Endothelial cell of umbilical vein (primary cell): ENCODE measurements around the gene SRP14. TPM values are rescaled to one million over a fixed set of nuclear protein-coding genes. Genes with fewer than 3 reads are reported as not detected.

Experiments used
- BruUV-seq: library from RNA; stranded (reverse); fragments of 400-500 nt; replicated peaks from 2 replicates; lab custom pipeline; 2021; lab: Mats Ljungman, UMichigan
- CTCF ChIA-PET: fragments of 300-600, 350-600 bp; sonication (Branson Sonifier 250); formaldehyde crosslinking; loops from one replicate; lab custom pipeline; 2021; ENCODE audit warnings: antibody characterized with exemption, inconsistent platforms; lab: Charles Lee
- POLR2A ChIA-PET: fragments of 300-600, 350-600 bp; sonication (Branson Sonifier 250); formaldehyde crosslinking; loops from one replicate; lab custom pipeline; 2021; ENCODE audit warnings: antibody characterized with exemption, inconsistent platforms; lab: Charles Lee
- DNase-seq: peaks from one replicate; pipeline ENCODE4 v3.0.0-alpha.2; 2011; ENCODE audit warnings: low read depth, low spot score
- FAIRE-seq: peaks from 2 replicates; lab custom pipeline; 2011; peaks lifted over from hg19 to GRCh38; lab: Jason Lieb, UNC
- H2AFZ ChIP-seq: 2 replicates; pipeline ENCODE4 v1.6.0; 2012; ENCODE audit warnings: low read depth, low read length, control low read depth, inconsistent platforms
- H3K27ac ChIP-seq: 2 replicates; pipeline ENCODE4 v1.5.1; 2011; ENCODE audit warnings: low read depth, mild to moderate bottlenecking, control low read depth, low read length, moderate library complexity; ENCODE audit not compliant: insufficient read depth
- H3K27me3 ChIP-seq, 2 experiments: 2 replicates each; pipeline versions ENCODE4 v1.6.0 to v1.6.1; 2011; ENCODE audit warnings: low read length in 2 of 2, mixed read lengths in 1 of 2; ENCODE audit not compliant: control insufficient read depth in 2 of 2, insufficient read depth in 2 of 2
- H3K36me3 ChIP-seq, 2 experiments: 2 replicates in 1 of 2; 3 replicates in 1 of 2; pipeline ENCODE4 v1.5.1; 2011; ENCODE audit warnings: low read length in 2 of 2, mild to moderate bottlenecking in 1 of 2, moderate library complexity in 1 of 2; ENCODE audit not compliant: control insufficient read depth in 2 of 2, insufficient read depth in 2 of 2; ENCODE audit errors: extremely low read depth in 1 of 2
- H3K4me1 ChIP-seq: 3 replicates; pipeline ENCODE4 v1.5.1; 2011; ENCODE audit warnings: mild to moderate bottlenecking, low read length; ENCODE audit not compliant: control insufficient read depth, insufficient read depth; ENCODE audit errors: extremely low read depth
- H3K4me2 ChIP-seq: 2 replicates; pipeline ENCODE4 v1.6.1; 2011; ENCODE audit warnings: low read length, control low read depth, mixed read lengths; ENCODE audit not compliant: insufficient read depth
- H3K4me3 ChIP-seq, 3 experiments: fragments of 200-600 bp in 1 of 3; sonication (generic), shearing (Covaris generic) in 1 of 3; replicated peaks in 1 of 3; 2 replicates each; pipeline ENCODE4 v1.5.1; 2011 to 2016; ENCODE audit warnings: control low read depth in 3 of 3, low read length in 3 of 3, mild to moderate bottlenecking in 2 of 3, inconsistent platforms in 1 of 3, low read depth in 1 of 3, moderate library complexity in 1 of 3; ENCODE audit not compliant: insufficient read depth in 1 of 3
- H3K79me2 ChIP-seq: 2 replicates; pipeline ENCODE4 v1.6.0; 2012; ENCODE audit warnings: low read length, inconsistent platforms; ENCODE audit not compliant: control insufficient read depth, insufficient read depth
- H3K9ac ChIP-seq: replicated peaks from 2 replicates; pipeline ENCODE3; 2011; ENCODE audit warnings: low read length, control low read depth; ENCODE audit not compliant: insufficient read depth; ENCODE audit errors: extremely low read depth
- H3K9me1 ChIP-seq: replicated peaks from 3 replicates; pipeline ENCODE4 v1.6.0; 2011; ENCODE audit warnings: mild to moderate bottlenecking, low read length; ENCODE audit not compliant: control insufficient read depth, insufficient read depth; ENCODE audit errors: extremely low read depth
- H3K9me3 ChIP-seq: replicated peaks from 2 replicates; pipeline ENCODE4 v1.5.1; 2012; ENCODE audit warnings: low read length, inconsistent platforms; ENCODE audit not compliant: control insufficient read depth, insufficient read depth
- H4K20me1 ChIP-seq: replicated peaks from 2 replicates; pipeline ENCODE3; 2011; ENCODE audit warnings: mild to moderate bottlenecking, low read length; ENCODE audit not compliant: control insufficient read depth, insufficient read depth; ENCODE audit errors: extremely low read depth
- CTCF ChIP-seq, 2 donors: IDR thresholded peaks; 1 replicate in 1 of 2; 2 replicates in 1 of 2; pipeline ENCODE4 v1.5.1; 2011; ENCODE audit warnings: low read length in 2 of 2, mild to moderate bottlenecking in 2 of 2, moderate library complexity in 2 of 2, control low read depth in 1 of 2, inconsistent platforms in 1 of 2, low read depth in 1 of 2; ENCODE audit not compliant: insufficient read depth in 1 of 2; ENCODE audit errors: extremely low read depth in 1 of 2
- EZH2 ChIP-seq: IDR thresholded peaks from 2 replicates; pipeline ENCODE4 v1.6.1; 2012; ENCODE audit warnings: borderline replicate concordance, low read depth, mild to moderate bottlenecking, moderate library complexity, low read length, inconsistent platforms; ENCODE audit not compliant: severe bottlenecking
- FOS ChIP-seq: IDR thresholded peaks from 2 replicates; pipeline ENCODE4 v1.6.1; 2011; ENCODE audit warnings: mild to moderate bottlenecking, low read length, moderate library complexity, borderline replicate concordance; ENCODE audit not compliant: insufficient read depth
- GATA2 ChIP-seq: IDR thresholded peaks from 2 replicates; pipeline ENCODE4 v1.7.0; 2011; ENCODE audit warnings: low read depth, mild to moderate bottlenecking, moderate library complexity, mixed read lengths, low read length; ENCODE audit not compliant: insufficient read length, insufficient read depth
- JUN ChIP-seq: IDR thresholded peaks from 2 replicates; pipeline ENCODE4 v1.6.1; 2011; ENCODE audit warnings: borderline replicate concordance, low read depth; ENCODE audit not compliant: insufficient read length, insufficient read depth
- MAX ChIP-seq: IDR thresholded peaks from 2 replicates; pipeline ENCODE4 v1.6.1; 2011; ENCODE audit not compliant: insufficient read depth, insufficient read length
- MYC ChIP-seq: IDR thresholded peaks from one replicate; pipeline ENCODE4 v1.6.1; 2011; ENCODE audit warnings: mild to moderate bottlenecking, low read depth, low read length
- POLR2A ChIP-seq: IDR thresholded peaks from 2 replicates; pipeline ENCODE4 v1.6.1; 2012; ENCODE audit warnings: low read depth, mild to moderate bottlenecking, control low read depth, low read length
- POLR2AphosphoS5 ChIP-seq: IDR thresholded peaks from 2 replicates; pipeline ENCODE4 v1.6.1; 2012; ENCODE audit warnings: low read depth, mild to moderate bottlenecking, control low read depth, low read length, moderate library complexity; ENCODE audit not compliant: insufficient read depth
- dilution Hi-C: fragments of 300-500 bp; cut with MboI; formaldehyde crosslinking; loops from one replicate; pipeline ENCODE4 v1.15.0; 2019; ENCODE audit warnings: low sequenced_read_pairs; ENCODE audit not compliant: extremely low pct_ligation_motif_present
- intact Hi-C: fragments of 100-400 bp; cut with micrococcal nuclease; formaldehyde crosslinking; loops from one replicate; pipeline ENCODE4 v1.10.0; 2022
- polyA plus RNA-seq, 4 experiments: library from polyadenylated mRNA; depleted of rRNA in 3 of 4; stranded (reverse) in 3 of 4; unstranded in 1 of 4; fragments of >200 nt; gene quantifications; 2 replicates each; pipeline versions ENCODE4 v1.2.1 to v1.2.3, GENCODE V29; 2011 to 2012; ENCODE audit warnings: missing spikeins in 1 of 4
- total RNA-seq: library from RNA; stranded (reverse); gene quantifications from 2 replicates; pipeline ENCODE4 v1.2.3, GENCODE V29; 2021

The SRP14 gene
- total and polyA plus RNA-seq, 2 donors (not counting 3 experiments of a cell fraction or from before 2014, with no cell fraction given), result 220 to 330 TPM

GRCh38 chr15:40016224-40016865, 22.6 kb downstream of the SRP14 start:
- no peak overlapping the region for H3K27ac ChIP-seq
- no TSS peak for BruUV-seq
- peaks cover 23 to 24% of the 10 kb centered on the region in 2 experiments for H3K36me3 ChIP-seq
- H3K4me1 ChIP-seq, result no peaks in the 10 kb centered on the region
- CTCF ChIA-PET, result interaction anchor here (0.9 to 2.4 kb wide), 2 partner anchors 9 to 128 kb away, joined by 4 to 8 read pairs; no protein-coding TSS in a partner anchor
- H2AFZ ChIP-seq, result no peak overlapping the region
- peaks cover 4% of the 10 kb centered on the region for H3K9me3 ChIP-seq
- no peaks in the 10 kb centered on the region for H3K27me3 ChIP-seq
- H3K9me1 ChIP-seq, result no peaks in the 10 kb centered on the region
- FAIRE-seq (no peak), DNase-seq (no peak)
- intact Hi-C loops (no loop called here), dilution Hi-C loops (no loop called here)
- no peak overlapping the region for H3K4me2 ChIP-seq
- POLR2A ChIA-PET, result no interaction called here
- no peak overlapping the region for H3K9ac ChIP-seq
- TF ChIP-seq MYC (no peak), CTCF (IDR thresholded peaks at IDR 0.05; ENCODE audit: extremely low read depth in 1 of 2, insufficient read depth in 1 of 2, low read depth in 1 of 2, low read length in 2 of 2) (no peak), FOS (no peak), MAX (no peak), GATA2 (no peak), POLR2A (no peak), EZH2 (no peak), JUN (no peak), POLR2AphosphoS5 (no peak)
- H3K79me2 ChIP-seq, result no peaks in the 10 kb centered on the region
- H4K20me1 ChIP-seq, result no peaks in the 10 kb centered on the region
- H3K4me3 ChIP-seq, result no peak overlapping the region
